ENCODE data around the gene C9orf43. TPM values are rescaled to one million over a fixed set of nuclear protein-coding genes. Genes with fewer than 3 reads are reported as not detected.

Gene C9orf43
- total and polyA plus RNA-seq, 4 donors, result 0.09 to 1.1 (median 0.25) TPM

- Histone ChIP-seq H3K27me3 (ENCODE audit: control insufficient read depth in 4 of 4, insufficient read depth in 4 of 4, low read length in 3 of 4) (no peaks in the 10 kb centered on the region), H3K27ac (ENCODE audit: low read depth in 1 of 2, low read length in 2 of 2) (peak overlapping the region in 1 of 2 donors; percentile 29), H3K9me3 (ENCODE audit: control insufficient read depth in 4 of 4, low read length in 3 of 4) (no peaks in the 10 kb centered on the region), H3K36me3 (ENCODE audit: control insufficient read depth in 4 of 4, insufficient read depth in 3 of 4, low read depth in 1 of 4, low read length in 3 of 4) (peaks cover 8 to 30% (median 19%) of the 10 kb centered on the region in 4 donors), H3K4me1 (ENCODE audit: control insufficient read depth in 4 of 4, insufficient read depth in 4 of 4, low read length in 3 of 4) (peaks cover 32 to 89% (median 70%) of the 10 kb centered on the region in 4 donors), H3K4me3 (ENCODE audit: low read depth in 1 of 3, low read length in 3 of 3) (no peak overlapping the region), H3K9ac (ENCODE audit: low read depth in 1 of 2, low read length in 2 of 2) (no peak overlapping the region)
- TF ChIP-seq NR2F2 (IDR thresholded peaks at IDR 0.05) (no peak), HNF4A (conservative IDR thresholded peaks at IDR 0.05) (no peak), JUND (IDR thresholded peaks at IDR 0.05) (no peak), MAX (IDR thresholded peaks at IDR 0.05) (no peak), RXRA (IDR thresholded peaks at IDR 0.05) (no peak), EGR1 (IDR thresholded peaks at IDR 0.05; ENCODE audit: low read depth in 2 of 2) (no peak), FOXA2 (IDR thresholded peaks at IDR 0.05) (no peak), ATF3 (IDR thresholded peaks at IDR 0.05) (no peak), TAF1 (conservative IDR thresholded peaks at IDR 0.05) (no peak)
- TF ChIP-seq, protein P1, sequence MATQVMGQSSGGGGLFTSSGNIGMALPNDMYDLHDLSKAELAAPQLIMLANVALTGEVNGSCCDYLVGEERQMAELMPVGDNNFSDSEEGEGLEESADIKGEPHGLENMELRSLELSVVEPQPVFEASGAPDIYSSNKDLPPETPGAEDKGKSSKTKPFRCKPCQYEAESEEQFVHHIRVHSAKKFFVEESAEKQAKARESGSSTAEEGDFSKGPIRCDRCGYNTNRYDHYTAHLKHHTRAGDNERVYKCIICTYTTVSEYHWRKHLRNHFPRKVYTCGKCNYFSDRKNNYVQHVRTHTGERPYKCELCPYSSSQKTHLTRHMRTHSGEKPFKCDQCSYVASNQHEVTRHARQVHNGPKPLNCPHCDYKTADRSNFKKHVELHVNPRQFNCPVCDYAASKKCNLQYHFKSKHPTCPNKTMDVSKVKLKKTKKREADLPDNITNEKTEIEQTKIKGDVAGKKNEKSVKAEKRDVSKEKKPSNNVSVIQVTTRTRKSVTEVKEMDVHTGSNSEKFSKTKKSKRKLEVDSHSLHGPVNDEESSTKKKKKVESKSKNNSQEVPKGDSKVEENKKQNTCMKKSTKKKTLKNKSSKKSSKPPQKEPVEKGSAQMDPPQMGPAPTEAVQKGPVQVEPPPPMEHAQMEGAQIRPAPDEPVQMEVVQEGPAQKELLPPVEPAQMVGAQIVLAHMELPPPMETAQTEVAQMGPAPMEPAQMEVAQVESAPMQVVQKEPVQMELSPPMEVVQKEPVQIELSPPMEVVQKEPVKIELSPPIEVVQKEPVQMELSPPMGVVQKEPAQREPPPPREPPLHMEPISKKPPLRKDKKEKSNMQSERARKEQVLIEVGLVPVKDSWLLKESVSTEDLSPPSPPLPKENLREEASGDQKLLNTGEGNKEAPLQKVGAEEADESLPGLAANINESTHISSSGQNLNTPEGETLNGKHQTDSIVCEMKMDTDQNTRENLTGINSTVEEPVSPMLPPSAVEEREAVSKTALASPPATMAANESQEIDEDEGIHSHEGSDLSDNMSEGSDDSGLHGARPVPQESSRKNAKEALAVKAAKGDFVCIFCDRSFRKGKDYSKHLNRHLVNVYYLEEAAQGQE (IDR thresholded peaks at IDR 0.05), result no peak
- TF ChIP-seq, protein P2, sequence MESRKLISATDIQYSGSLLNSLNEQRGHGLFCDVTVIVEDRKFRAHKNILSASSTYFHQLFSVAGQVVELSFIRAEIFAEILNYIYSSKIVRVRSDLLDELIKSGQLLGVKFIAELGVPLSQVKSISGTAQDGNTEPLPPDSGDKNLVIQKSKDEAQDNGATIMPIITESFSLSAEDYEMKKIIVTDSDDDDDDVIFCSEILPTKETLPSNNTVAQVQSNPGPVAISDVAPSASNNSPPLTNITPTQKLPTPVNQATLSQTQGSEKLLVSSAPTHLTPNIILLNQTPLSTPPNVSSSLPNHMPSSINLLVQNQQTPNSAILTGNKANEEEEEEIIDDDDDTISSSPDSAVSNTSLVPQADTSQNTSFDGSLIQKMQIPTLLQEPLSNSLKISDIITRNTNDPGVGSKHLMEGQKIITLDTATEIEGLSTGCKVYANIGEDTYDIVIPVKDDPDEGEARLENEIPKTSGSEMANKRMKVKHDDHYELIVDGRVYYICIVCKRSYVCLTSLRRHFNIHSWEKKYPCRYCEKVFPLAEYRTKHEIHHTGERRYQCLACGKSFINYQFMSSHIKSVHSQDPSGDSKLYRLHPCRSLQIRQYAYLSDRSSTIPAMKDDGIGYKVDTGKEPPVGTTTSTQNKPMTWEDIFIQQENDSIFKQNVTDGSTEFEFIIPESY (IDR thresholded peaks at IDR 0.05), result no peak
- DNase-seq (ENCODE audit: low spot score), result no peak
- 90% methylated on average over 7 of the region's 7 CpGs for WGBS
Observed at GRCh38 chr9:113393281-113393680, 17.3 kb upstream of the C9orf43 start.

DNA sequence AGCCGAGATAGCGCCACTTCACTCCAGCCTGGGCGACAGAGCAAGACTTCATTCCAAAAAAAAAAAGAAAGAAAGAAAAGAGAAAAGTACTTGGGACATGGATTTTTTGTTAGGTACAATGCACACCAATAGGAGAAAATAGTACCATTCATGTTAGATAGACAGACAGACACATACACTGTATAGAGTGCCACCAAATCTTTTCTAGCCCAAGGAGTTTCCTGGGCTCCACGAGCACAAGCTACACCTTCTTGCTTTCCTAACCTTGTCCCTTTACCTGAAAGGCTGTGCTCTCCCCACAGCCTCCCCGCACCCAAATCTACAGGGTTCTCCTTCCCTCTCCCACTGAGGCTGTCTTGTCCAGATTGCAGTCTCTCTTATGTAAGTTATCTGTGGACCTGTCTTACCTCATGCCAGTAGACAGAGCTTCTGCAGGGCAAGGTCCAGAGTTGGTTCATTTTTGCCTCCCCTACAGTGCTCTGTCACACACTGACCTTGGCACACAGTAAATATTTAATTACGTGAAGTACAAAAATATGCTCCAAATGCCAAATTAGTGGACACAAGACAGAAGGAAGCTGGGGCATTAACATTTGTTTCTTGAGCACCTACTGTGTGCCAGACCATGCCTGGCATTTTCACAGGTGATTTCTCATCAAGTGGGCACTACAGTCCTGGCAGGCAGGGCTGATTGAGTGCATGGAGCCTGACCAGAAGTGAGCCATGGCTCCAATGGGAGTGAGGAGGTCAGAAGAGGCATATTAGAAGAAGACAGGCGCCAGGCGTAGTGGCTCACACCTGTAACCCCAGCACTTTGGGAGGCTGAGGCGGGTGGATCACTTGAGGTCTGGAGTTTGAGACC lies 15.3 kb upstream of the C9orf43 start:
- Histone ChIP-seq H3K9ac (ENCODE audit: low read depth in 1 of 2, low read length in 2 of 2) (no peak overlapping the region), H3K27me3 (ENCODE audit: control insufficient read depth in 4 of 4, insufficient read depth in 4 of 4, low read length in 3 of 4) (no peaks in the 10 kb centered on the region), H3K36me3 (ENCODE audit: control insufficient read depth in 4 of 4, insufficient read depth in 3 of 4, low read depth in 1 of 4, low read length in 3 of 4) (peaks cover 3 to 27% (median 15%) of the 10 kb centered on the region in 4 donors), H3K4me1 (ENCODE audit: control insufficient read depth in 4 of 4, insufficient read depth in 4 of 4, low read length in 3 of 4) (peaks cover 20 to 90% (median 69%) of the 10 kb centered on the region in 4 donors), H3K4me3 (ENCODE audit: low read depth in 1 of 3, low read length in 3 of 3) (peak overlapping the region in 1 of 3 donors; percentile 10), H3K9me3 (ENCODE audit: control insufficient read depth in 4 of 4, low read length in 3 of 4) (no peaks in the 10 kb centered on the region), H3K27ac (ENCODE audit: low read depth in 1 of 2, low read length in 2 of 2) (peak overlapping the region; percentile 68 to 82)
- DNase-seq (ENCODE audit: low spot score), result no peak
- 75% methylated on average over 9 of the region's 9 CpGs for WGBS
- TF ChIP-seq EGR1 (IDR thresholded peaks at IDR 0.05; ENCODE audit: low read depth in 2 of 2), result peak in 1 of 2 donors; percentile 58
- TF ChIP-seq JUND (IDR thresholded peaks at IDR 0.05), result peak; percentile 40 to 96
- TF ChIP-seq, protein P1 (IDR thresholded peaks at IDR 0.05), result peak; percentile 80
- peak; percentile 89 for TF ChIP-seq HNF4G (IDR thresholded peaks at IDR 0.05)
- no peak for TF ChIP-seq TAF1 (conservative IDR thresholded peaks at IDR 0.05)
- peak; percentile 72 for TF ChIP-seq FOXA2 (IDR thresholded peaks at IDR 0.05)
- TF ChIP-seq, protein P3, sequence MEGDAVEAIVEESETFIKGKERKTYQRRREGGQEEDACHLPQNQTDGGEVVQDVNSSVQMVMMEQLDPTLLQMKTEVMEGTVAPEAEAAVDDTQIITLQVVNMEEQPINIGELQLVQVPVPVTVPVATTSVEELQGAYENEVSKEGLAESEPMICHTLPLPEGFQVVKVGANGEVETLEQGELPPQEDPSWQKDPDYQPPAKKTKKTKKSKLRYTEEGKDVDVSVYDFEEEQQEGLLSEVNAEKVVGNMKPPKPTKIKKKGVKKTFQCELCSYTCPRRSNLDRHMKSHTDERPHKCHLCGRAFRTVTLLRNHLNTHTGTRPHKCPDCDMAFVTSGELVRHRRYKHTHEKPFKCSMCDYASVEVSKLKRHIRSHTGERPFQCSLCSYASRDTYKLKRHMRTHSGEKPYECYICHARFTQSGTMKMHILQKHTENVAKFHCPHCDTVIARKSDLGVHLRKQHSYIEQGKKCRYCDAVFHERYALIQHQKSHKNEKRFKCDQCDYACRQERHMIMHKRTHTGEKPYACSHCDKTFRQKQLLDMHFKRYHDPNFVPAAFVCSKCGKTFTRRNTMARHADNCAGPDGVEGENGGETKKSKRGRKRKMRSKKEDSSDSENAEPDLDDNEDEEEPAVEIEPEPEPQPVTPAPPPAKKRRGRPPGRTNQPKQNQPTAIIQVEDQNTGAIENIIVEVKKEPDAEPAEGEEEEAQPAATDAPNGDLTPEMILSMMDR (IDR thresholded peaks at IDR 0.05; ENCODE audit: low read depth, low read length, missing input control), result no peak
- peak; percentile 68 for TF ChIP-seq FOXA1 (IDR thresholded peaks at IDR 0.05)
- TF ChIP-seq HNF4A (conservative IDR thresholded peaks at IDR 0.05), result peak; percentile 97 to 99
- TF ChIP-seq NR2F2 (IDR thresholded peaks at IDR 0.05), result no peak
- peak; percentile 88 for TF ChIP-seq SP1 (IDR thresholded peaks at IDR 0.05)
- TF ChIP-seq, protein P2 (IDR thresholded peaks at IDR 0.05), result peak; percentile 73
